CD4-positive, alpha-beta T cell treated with Interleukin-12 subunit alpha and Interleukin-12 subunit beta, for 1 hour (primary cell): Measurements from ENCODE around the gene RNF17.
A peak's percentile ranks its signal among the peaks of the same experiment; 100 is the strongest.
"Not testable (repeated sequence)": the region's sequence is repeated elsewhere in the genome, so short reads cannot be mapped to it uniquely, and the experiment has no call there.

Experiments
- DNase-seq: peaks from one replicate; pipeline ENCODE4 v3.0.0-alpha.2; 2020

The RNF17 gene, protein sequence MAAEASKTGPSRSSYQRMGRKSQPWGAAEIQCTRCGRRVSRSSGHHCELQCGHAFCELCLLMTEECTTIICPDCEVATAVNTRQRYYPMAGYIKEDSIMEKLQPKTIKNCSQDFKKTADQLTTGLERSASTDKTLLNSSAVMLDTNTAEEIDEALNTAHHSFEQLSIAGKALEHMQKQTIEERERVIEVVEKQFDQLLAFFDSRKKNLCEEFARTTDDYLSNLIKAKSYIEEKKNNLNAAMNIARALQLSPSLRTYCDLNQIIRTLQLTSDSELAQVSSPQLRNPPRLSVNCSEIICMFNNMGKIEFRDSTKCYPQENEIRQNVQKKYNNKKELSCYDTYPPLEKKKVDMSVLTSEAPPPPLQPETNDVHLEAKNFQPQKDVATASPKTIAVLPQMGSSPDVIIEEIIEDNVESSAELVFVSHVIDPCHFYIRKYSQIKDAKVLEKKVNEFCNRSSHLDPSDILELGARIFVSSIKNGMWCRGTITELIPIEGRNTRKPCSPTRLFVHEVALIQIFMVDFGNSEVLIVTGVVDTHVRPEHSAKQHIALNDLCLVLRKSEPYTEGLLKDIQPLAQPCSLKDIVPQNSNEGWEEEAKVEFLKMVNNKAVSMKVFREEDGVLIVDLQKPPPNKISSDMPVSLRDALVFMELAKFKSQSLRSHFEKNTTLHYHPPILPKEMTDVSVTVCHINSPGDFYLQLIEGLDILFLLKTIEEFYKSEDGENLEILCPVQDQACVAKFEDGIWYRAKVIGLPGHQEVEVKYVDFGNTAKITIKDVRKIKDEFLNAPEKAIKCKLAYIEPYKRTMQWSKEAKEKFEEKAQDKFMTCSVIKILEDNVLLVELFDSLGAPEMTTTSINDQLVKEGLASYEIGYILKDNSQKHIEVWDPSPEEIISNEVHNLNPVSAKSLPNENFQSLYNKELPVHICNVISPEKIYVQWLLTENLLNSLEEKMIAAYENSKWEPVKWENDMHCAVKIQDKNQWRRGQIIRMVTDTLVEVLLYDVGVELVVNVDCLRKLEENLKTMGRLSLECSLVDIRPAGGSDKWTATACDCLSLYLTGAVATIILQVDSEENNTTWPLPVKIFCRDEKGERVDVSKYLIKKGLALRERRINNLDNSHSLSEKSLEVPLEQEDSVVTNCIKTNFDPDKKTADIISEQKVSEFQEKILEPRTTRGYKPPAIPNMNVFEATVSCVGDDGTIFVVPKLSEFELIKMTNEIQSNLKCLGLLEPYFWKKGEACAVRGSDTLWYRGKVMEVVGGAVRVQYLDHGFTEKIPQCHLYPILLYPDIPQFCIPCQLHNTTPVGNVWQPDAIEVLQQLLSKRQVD (N-terminal part only)

DNA sequence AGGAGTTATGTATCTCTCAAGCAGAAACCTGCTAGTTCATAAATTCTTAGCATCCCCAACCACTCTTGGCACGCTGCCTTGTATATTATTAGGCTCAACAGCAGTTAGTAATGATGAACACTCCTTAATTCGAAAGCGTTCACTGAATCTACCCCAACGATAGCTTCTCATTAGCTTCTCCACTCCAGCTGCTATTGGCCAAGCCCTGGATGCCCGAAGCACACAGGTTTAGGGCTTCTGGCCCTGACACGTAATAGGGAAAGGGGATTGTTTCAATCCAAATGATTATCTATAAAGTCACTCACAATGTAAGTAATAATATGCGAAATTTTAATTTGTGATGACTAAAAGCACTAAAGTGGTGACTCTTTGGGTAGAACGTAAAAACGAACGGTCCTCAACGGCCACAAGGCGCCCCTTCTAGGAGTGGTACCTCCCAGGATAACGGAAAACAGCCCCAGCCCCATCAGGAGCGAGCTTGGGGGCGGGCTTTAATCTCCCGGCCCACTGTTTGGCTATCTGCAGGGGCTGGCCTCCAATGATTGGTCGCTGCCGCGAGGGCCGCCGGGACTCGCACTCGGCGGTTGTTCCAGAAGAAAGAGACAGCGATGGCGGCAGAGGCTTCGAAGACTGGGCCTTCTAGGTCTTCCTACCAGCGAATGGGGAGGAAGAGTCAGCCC lies at the start of gene RNF17:
Gene RNF17 (plus strand): TSS at position 574 of the 680 bp plus-strand sequence. CDS start 35 bp downstream, at position 609.
- DNase-seq: no peak

DNA sequence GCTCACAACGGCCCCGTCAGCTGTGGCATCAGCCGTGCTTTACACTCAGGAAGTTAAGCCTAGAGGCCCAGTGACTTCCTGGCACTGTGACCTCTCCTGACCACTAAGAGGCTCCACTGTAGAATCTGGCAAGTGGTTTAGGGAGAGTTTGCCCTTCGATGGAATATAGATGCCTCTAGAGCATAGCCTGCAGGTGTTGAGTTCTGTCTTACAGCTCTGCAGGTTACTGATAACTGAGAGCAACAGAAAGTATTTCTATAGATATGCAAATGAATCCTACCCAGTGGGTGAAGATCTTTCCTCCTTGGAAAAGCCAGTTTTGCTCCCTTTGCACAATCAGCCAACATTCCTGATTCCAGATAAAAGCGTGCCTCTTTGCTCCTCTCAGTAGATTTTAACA lies 48.0 kb upstream of the RNF17 start:
- DNase-seq: no peak

DNA sequence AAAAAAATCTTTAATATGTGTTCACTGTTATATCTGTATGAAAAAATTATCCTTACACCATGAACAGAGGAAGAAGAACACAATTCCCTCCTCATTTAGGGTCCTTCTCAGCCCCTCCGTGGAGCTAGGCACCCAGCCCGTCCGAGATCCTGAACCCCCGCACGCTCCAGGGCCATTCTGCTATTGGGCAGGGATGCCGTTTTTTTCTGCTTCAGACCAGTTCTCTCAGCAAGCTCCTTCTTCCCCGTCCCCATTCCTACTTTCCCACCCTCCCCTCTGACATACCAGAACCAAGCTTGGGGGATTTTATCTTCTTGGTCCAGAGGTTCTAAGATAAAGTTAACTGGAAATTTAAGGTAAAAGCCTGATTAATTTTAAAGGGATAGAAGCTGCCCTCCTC lies 47.5 kb upstream of the RNF17 start:
- no peak for DNase-seq

DNA sequence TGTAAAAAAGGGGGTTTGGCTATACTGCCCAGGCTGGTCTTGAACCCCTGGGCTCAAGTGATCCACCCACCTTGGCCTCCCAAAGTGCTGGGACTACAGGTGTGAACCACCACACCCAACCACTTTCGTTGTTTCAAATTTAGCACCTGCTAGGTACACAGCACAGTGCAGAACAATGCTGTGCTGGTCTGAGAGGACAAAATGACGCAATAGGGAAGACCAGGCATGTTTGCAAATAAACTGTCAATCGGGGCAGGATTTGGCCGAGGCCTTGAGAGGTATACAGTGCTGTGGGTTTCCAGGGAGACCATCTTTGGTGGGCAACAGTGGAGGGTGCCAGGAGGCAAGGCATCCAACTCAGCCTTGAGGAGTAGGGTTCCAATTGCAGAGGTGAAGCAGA lies 46.8 kb upstream of the RNF17 start:
- DNase-seq: no peak

DNA sequence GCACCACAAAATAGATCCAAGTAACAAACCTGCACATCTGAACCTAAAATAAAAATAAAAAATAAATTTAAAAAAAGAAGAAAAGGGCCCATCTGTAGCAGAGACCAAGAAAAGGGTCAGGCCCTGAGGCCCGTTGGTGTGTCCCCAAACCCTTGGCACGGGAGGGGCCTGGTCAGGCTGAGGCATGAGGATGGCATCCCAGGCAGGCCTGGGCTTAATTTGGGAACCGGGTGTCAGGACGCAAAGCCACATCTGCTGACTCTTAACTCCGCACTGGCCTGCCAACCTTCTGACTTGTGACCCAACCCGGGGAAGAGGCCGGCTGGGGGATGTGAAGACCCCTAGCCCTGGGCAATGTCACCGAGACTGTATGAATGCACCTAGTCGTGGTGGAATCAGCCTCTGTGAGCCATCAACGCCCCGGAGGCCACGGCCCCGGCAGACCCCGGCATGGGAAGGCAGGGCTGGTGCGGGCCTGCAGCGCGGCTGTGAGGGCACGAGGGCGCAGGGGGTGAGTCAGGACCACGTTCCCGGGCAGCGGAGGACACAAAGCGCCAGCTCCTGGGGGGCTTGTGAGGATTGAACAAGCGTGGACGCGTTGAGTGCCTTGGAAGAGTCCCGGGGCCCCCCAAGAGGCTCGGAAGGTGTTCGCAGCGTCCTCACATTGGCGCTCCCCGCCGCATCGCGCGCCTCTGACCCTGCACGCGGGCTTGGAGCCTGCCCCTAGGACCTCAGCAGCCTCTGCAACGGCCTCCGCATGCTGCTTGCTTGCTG lies 45.6 kb upstream of the RNF17 start:
- no peak for DNase-seq

DNA sequence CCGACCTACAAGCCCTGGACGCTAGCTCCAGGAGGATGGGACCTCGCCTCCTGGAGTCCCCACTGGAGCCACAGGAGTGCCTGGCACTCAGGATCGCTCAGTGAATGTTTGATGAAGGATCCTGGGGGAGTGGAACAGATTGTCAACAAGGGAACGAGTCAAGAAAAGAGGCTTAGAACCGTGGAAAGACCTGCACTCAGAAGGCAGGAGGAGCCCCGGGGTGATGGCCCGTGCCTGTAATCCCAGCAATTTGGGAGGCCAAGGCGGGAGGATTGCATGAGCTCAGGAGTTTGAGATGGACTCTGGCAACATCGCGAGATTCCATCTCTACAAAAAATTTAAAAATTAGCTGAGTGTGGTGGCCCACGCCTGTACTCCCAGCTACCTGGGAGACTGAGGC lies 44.8 kb upstream of the RNF17 start:
- DNase-seq: no peak

DNA sequence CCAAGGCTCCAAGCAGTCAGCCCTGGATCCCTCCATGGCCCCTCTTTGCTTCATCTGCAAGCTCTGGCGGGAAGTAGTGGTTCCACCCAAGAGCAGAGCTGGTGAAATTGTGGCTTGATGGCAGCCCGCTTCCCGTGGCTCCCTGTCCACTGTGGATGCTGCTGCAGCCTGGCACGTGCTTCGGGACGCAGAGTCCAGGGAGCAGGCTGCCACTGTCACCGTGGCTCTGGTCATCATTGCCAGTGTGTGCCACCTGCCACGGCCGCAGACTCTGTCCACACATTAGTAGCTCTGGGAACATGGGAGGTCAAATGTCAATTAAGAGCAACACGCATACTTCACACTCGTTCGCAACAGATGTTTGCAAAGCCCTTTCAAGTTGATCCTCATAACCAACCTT lies 40.8 kb upstream of the RNF17 start:
- DNase-seq: no peak

DNA sequence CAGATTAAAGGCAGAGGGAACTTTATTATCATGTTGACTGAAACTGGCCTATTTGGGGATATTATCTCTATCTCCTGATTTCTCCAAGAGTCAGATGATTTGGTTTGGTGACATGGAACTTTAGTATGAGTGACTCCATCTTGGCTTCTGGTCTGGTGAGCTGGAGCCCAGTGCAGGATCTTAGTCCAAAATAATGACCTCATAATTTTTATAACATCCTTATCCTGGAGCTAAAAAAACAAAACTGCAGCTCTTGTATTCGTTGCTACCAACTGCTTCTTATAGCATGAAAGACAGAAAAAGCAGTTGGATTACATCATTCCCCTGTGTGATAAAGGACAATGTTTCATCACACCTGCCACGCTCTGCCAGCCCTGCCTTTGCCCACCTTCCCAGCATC lies 39.3 kb upstream of the RNF17 start:
- no peak for DNase-seq

DNA sequence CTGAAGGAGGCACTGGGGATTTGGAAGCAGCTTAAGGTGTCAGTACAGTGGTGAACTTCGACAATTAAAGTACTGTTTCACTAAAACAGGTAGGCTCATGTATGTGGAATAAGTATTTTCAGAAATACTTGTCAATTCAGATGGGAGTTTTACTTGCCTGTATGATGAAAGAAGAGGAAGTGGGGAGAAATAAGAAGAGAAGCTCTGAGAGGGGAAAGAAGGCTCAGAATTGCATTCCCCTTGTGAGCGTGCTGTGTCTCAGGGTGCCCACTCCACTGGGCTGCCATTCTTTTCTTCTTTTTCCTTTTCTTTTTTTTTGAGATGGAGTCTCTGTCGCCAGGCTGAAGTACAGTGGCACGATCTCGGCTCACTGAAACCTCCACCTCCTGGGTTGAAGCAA lies 38.6 kb upstream of the RNF17 start:
- no peak for DNase-seq

DNA sequence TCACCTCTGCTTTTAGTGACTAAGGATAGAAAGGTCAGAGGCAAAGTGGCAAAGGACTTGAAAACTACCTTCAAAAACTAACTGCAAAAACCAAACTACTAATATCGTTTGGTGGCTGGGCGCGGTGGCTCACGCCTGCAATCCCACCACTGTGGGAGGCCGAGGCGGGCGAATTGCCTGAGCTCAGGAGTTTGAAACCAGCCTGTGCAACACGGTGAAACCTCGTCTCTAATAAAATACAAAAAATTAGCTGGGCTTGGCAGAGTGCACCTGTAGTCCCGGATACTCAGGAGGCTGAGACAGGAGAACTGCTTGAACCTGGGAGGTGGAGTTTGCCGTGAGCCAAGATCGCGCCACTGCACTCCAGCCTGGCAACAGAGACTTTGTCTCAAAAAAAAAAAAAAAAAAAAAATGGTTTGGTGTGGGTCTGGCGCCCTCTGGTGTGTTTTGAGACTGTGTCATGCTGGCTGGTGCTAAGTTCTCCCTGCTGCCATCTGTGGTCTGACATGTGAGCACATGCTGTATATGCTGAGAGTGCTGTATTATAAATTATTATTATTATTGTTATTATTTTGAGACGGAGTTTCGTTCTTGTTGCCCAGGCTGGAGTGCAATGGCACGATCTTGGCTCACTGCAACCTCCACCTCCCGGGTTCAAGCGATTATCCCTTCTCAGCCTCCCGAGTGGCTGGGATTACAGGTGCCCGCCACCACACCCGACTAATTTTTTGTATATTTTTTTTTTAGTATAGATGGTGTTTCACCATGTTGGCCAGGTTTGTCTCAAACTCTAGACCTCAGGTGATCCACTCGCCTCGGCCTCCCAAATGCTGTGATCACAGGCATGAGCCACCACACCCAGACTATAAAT lies 36.0 kb upstream of the RNF17 start:
- peak; percentile 81 for DNase-seq

DNA sequence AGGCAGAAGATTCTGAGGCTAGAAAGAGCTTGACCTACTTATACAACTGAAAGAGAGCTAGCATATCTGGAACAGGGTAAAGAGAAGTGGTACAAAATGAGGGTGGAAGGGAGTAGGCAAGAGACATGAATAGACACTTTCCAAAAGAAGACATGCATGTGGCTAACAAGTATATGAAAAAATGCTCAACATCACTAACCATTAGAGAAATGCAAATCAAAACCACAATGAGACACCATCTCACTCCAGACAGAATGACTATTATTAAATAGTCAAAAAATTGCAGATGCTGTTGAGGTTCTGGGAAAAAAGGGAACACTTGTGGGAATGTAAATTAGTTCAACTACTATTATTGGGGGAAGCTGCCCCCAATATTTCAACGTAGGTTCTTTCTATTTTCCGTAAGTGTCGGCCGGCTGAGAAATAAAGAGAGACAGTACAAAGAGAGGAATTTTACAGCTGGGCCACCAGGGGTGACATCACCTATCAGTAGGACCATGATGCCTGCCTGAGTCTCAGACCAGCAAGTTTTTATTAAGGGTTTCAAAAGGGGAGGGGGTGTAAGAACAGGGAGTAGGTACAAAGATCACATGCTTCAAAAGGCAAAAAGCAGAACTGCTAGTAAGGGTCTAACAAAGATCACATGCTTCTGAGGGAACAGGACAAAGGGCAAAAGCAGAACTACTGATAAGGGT lies 32.9 kb upstream of the RNF17 start:
- not testable (repeated sequence) for DNase-seq

DNA sequence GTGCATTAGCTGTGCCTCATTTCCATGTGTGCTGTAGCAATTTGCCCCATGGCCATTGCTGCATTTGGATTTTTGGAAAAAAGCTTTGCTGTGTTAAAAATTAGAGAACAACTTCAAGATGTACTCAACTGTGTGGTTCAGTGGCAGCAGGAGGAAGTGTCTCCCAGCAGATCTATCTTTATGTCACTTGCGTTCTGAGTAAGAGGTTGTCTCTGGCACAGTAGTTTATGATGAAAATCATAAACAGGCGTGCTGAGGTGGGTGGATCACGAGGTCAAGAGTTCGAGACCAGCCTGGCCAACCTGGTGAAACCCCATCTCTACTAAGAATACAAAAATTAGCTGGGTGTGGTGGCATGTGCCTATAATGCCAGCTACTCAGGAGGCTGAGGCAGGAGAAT lies 29.0 kb upstream of the RNF17 start:
- no peak for DNase-seq

DNA sequence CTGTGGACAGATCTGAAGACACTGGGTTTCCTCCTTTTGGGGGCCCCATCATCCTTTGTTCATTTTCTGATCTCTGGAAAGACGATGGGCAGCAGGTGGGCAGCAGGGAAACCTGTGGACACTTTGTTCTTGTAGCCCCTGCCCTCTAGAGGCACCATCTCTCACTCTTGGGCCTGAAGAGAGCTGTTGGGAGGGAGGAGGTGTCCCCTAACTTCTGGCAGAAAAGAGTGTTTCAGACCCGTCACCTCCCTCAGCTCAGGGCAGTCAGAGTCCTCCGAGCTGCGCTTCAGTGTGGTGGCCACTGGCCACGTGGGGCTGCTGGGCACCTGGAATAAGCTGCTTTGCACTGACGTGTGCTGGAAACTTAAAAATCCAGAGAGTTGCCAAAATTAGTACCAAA lies 26.9 kb upstream of the RNF17 start:
- no peak for DNase-seq

DNA sequence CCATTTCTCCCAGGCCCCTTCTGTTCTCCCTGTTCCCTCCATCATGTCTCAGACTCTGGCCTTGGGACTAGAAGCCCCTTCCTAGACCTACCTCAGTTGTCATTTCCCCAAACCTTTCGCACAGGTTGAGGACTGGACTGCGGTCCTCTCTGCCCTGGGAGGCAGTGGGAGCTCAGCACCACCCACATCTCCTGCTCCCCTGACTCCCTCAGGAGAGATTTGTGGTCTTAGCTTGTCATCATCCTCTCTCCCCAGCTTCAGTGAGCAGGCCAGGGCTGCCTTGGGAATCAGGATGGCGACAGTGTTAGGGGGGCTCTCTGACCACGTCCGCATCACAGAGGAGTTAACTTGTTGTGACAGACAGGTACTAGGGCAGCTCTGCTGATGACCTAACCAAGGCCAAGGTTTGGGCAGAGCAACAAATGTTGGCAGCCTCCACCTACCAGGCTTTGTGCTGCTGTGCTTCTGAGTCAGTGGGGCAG lies 25.6 kb upstream of the RNF17 start:
- DNase-seq: no peak

DNA sequence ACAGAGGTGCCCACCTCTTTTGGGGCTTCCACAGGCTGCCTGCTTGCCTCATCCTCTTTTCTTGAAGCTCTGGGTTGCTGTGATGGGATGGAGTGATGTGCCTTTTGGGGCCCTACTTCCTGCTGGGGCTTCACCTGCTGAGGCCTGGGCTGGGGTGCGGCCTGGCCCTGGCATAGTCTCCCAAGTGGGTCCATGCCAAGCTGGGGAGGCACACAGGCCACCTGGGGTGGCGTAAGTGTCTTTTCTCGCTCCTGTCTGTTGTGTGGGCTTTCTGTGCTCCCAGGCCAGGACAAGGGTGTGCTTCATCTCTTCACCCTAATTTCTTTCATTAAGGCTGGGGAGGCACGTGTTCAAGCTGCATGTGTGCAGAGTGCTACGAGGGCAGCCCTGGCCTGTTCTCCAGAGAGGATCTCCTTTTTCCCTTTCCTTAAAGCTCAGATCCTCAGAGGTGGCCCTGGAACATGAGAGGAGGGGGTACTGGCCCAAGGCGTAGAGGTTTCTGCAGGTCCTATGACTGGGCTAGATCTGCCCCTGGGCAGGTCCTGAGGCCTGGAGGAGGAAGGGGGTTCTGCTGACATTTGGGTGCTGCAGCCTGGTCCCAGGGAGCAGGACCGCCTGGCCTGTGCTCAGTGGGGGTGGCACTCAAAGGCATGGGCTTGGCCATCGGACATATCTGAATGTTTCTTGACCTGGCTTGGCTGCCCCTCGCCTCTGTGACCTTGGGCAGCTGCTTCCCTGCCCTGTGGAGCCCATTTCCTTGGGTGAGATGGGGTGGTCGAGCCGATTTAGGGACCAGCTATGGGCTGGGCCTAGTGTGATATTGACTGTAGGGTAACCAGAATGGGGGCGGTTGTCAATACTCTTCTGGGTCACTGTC lies 23.7 kb upstream of the RNF17 start:
- DNase-seq: no peak

DNA sequence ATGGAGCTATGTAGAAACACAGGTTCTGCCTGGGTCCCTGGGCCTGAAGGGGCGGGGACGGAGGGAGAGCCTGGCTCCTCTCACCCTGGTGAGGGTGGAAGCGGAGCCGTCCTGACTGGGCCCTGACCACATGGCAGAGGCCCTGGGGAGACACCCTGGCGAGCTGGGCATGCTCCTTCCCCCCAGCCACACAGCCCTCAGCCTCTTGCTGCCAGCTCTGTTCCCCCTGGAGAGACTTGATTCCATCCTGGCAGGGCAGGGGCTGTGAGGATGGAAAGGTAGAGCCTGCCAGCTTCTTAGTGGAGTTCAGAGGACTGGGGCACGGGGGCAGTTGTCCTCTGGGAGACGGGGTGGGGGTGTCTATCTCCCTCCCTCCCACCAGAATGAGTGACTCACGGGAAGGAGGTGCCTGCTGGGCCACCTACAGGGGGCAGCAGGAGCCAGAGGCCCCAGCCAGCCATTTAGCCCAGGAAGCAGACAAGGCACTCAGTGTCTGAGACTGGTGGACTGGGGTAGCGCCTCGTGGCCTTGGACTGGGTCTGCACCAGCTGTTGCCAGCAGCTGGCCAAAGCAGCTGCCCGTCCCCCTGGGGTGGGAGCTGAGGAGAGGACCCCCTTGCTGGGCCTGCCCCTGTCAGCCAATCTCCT lies 22.8 kb upstream of the RNF17 start:
- DNase-seq: no peak

DNA sequence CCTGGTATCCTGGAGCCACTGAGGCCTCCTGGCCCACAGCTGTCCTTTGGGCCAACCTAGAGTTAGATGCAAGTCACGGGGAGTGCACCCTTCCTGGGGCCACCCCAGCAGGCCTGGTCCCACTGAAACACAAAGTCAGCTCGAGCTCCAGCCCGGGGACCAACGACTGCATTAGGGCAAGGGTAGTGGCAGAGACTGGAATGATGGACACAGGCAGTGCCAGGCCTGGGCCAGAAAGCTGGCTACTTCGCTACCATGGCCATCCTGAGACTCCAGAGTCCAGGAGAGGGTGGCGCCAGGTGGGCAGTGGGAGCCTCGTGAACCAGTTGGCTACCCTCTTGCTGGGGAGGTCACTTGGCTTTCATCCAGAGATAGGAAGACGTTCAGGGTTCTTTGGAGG lies 22.2 kb upstream of the RNF17 start:
- DNase-seq: no peak

DNA sequence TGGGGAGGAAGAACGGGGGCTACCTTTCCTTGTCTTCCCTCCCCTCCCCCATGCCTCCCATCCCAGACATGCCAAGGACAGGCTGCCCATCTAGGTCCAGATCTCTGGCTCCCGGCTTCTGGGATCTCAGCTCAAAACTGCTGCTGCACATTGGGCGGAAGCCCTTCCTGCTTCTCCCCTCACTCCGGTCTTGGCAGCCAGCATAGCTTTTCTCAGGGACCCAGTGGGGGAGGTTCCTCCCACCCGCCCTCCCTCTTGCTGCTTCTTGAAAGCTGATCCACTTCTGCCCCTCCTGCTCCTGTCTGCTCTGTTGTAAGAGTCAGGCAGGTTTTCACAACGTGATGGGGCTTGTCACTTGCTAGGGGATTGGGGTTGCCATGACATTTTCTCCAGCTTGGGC lies 21.7 kb upstream of the RNF17 start:
- no peak for DNase-seq
